ENCODE data around the gene CTSH.

The CTSH gene

GRCh38 chr15:78960308-78960707, 15.5 kb upstream of the CTSH start:
- Histone ChIP-seq H3K4me3 (no peak overlapping the region), H3K36me3 (no peaks in the 10 kb centered on the region), H3K9me3 (no peaks in the 10 kb centered on the region), H3K27ac (no peak overlapping the region), H3K4me1 (no peaks in the 10 kb centered on the region), H3K27me3 (no peaks in the 10 kb centered on the region)
- no peak for TF ChIP-seq CTCF (IDR thresholded peaks at IDR 0.05)
- intact Hi-C loops (cut with DNase I; ENCODE audit: low total_unique reads): no loop called here
- no peak for DNase-seq

- no peaks in the 10 kb centered on the region for H3K36me3 ChIP-seq
- intact Hi-C loops (cut with DNase I; ENCODE audit: low total_unique reads): no loop called here
- H3K27ac ChIP-seq: no peak overlapping the region
- no peaks in the 10 kb centered on the region for H3K4me1 ChIP-seq
- DNase-seq: no peak
- no peak overlapping the region for H3K4me3 ChIP-seq
- H3K9me3 ChIP-seq: no peaks in the 10 kb centered on the region
- no peak for TF ChIP-seq CTCF (IDR thresholded peaks at IDR 0.05)
- no peaks in the 10 kb centered on the region for H3K27me3 ChIP-seq
These were observed 14.5 kb upstream of the CTSH start for GRCh38 chr15:78959360-78959759.

GRCh38 chr15:78957416-78958093, 12.7 kb upstream of the CTSH start:
- Histone ChIP-seq H3K4me1 (no peaks in the 10 kb centered on the region), H3K27ac (no peak overlapping the region), H3K36me3 (no peaks in the 10 kb centered on the region), H3K9me3 (no peaks in the 10 kb centered on the region), H3K27me3 (no peaks in the 10 kb centered on the region), H3K4me3 (no peak overlapping the region)
- no peak for DNase-seq
- intact Hi-C loops (cut with DNase I; ENCODE audit: low total_unique reads): no loop called here
- no peak for TF ChIP-seq CTCF (IDR thresholded peaks at IDR 0.05)

- H3K27me3 ChIP-seq: no peaks in the 10 kb centered on the region
These were observed 12.1 kb upstream of the CTSH start for GRCh38 chr15:78956937-78957336.

GRCh38 chr15:78955355-78955754, 10.5 kb upstream of the CTSH start:
- no peaks in the 10 kb centered on the region for H3K27me3 ChIP-seq
- H3K4me3 ChIP-seq: no peak overlapping the region
- H3K27ac ChIP-seq: no peak overlapping the region
- H3K4me1 ChIP-seq: no peaks in the 10 kb centered on the region
- no peak for TF ChIP-seq CTCF (IDR thresholded peaks at IDR 0.05)
- DNase-seq: no peak
- intact Hi-C loops (cut with DNase I; ENCODE audit: low total_unique reads): no loop called here
- no peaks in the 10 kb centered on the region for H3K9me3 ChIP-seq
- no peaks in the 10 kb centered on the region for H3K36me3 ChIP-seq

More at GRCh38 chr15:78956937-78957336, 12.1 kb upstream of the CTSH start:
- Histone ChIP-seq H3K27ac (no peak overlapping the region), H3K9me3 (no peaks in the 10 kb centered on the region), H3K4me3 (no peak overlapping the region), H3K36me3 (no peaks in the 10 kb centered on the region), H3K4me1 (no peaks in the 10 kb centered on the region)
- DNase-seq: no peak
- no peak for TF ChIP-seq CTCF (IDR thresholded peaks at IDR 0.05)
- intact Hi-C loops (cut with DNase I; ENCODE audit: low total_unique reads): no loop called here

- no peak overlapping the region for H3K27ac ChIP-seq
- H3K27me3 ChIP-seq: no peaks in the 10 kb centered on the region
- no peaks in the 10 kb centered on the region for H3K9me3 ChIP-seq
- no peak overlapping the region for H3K4me3 ChIP-seq
- intact Hi-C loops (cut with DNase I; ENCODE audit: low total_unique reads): no loop called here
- DNase-seq: no peak
- H3K36me3 ChIP-seq: no peaks in the 10 kb centered on the region
- no peaks in the 10 kb centered on the region for H3K4me1 ChIP-seq
- TF ChIP-seq CTCF (IDR thresholded peaks at IDR 0.05): no peak
These were observed 7.0 kb upstream of the CTSH start for GRCh38 chr15:78951841-78952238.

Data from tibial artery (tissue), 4 donors.